CD4-positive, alpha-beta memory T cell (primary cell): Measurements from ENCODE around the gene RTP2. TPM values are rescaled to one million over a fixed set of nuclear protein-coding genes. Genes with fewer than 3 reads are reported as not detected.

Experiments
- CTCF ChIA-PET: fragments of 350-600 bp; sonication (Branson Sonifier 250); formaldehyde crosslinking; loops from one replicate; lab custom pipeline; 2021; ENCODE audit warnings: inconsistent platforms; ENCODE audit not compliant: partially characterized antibody; lab: Charles Lee
- POLR2A ChIA-PET: fragments of 350-600 bp; sonication (Branson Sonifier 250); formaldehyde crosslinking; loops from one replicate; lab custom pipeline; 2021; ENCODE audit not compliant: partially characterized antibody; lab: Charles Lee
- DNase-seq, 5 donors: peaks; one replicate each; pipeline versions ENCODE4 v3.0.0 to v3.0.0-alpha.2; 2020 to 2022; ENCODE audit warnings: mixed read lengths in 1 of 5
- H3K27ac ChIP-seq: one replicate; pipeline ENCODE4 v1.7.0; 2013; ENCODE audit warnings: low read depth, low read length
- H3K27me3 ChIP-seq: 2 replicates; pipeline ENCODE4 v1.7.0; 2013; ENCODE audit warnings: mild to moderate bottlenecking, low read length, moderate library complexity; ENCODE audit not compliant: insufficient read depth
- H3K36me3 ChIP-seq: 2 replicates; pipeline ENCODE4 v1.7.0; 2013; ENCODE audit warnings: mild to moderate bottlenecking, low read length, moderate library complexity; ENCODE audit not compliant: insufficient read depth
- H3K4me1 ChIP-seq: 2 replicates; pipeline ENCODE4 v1.7.0; 2013; ENCODE audit warnings: mild to moderate bottlenecking, low read length, moderate library complexity; ENCODE audit not compliant: insufficient read depth
- H3K4me3 ChIP-seq, 2 donors: one replicate each; pipeline ENCODE4 v1.7.0; 2013; ENCODE audit warnings: low read length in 2 of 2, mild to moderate bottlenecking in 1 of 2
- H3K9me3 ChIP-seq, 2 donors: one replicate each; pipeline ENCODE4 v1.7.0; 2013; ENCODE audit warnings: low read length in 2 of 2, control low read depth in 1 of 2; ENCODE audit not compliant: control insufficient read depth in 1 of 2
- H3K27ac Mint-ChIP-seq, 7 donors: one replicate each; pipeline ENCODE4 v1.8.0; 2020 to 2021; ENCODE audit warnings: mixed read lengths in 7 of 7, mild to moderate bottlenecking in 6 of 7, inconsistent platforms in 3 of 7, moderate library complexity in 3 of 7
- H3K27me3 Mint-ChIP-seq, 2 donors: one replicate each; pipeline ENCODE4 v1.8.0; 2020 to 2021; ENCODE audit warnings: mixed read lengths in 2 of 2
- H3K36me3 Mint-ChIP-seq, 2 donors: one replicate each; pipeline ENCODE4 v1.8.0; 2020 to 2021; ENCODE audit warnings: mixed read lengths in 2 of 2, inconsistent platforms in 1 of 2, mild to moderate bottlenecking in 1 of 2
- H3K4me1 Mint-ChIP-seq, 4 donors: one replicate each; pipeline ENCODE4 v1.8.0; 2020 to 2021; ENCODE audit warnings: mixed read lengths in 4 of 4, mild to moderate bottlenecking in 1 of 4
- H3K4me3 Mint-ChIP-seq, 8 donors: one replicate each; pipeline ENCODE4 v1.8.0; 2020 to 2021; ENCODE audit warnings: mixed read lengths in 8 of 8, mild to moderate bottlenecking in 7 of 8, moderate library complexity in 6 of 8, inconsistent platforms in 3 of 8
- H3K9me3 Mint-ChIP-seq, 8 donors: one replicate each; pipeline ENCODE4 v1.8.0; 2020 to 2021; ENCODE audit warnings: mixed read lengths in 8 of 8, mild to moderate bottlenecking in 5 of 8, inconsistent platforms in 3 of 8, moderate library complexity in 1 of 8
- intact Hi-C: fragments of 100-400 bp; cut with micrococcal nuclease; formaldehyde crosslinking; loops from one replicate; pipeline ENCODE4 v1.15.1; 2023
- polyA plus RNA-seq, 2 donors: library from polyadenylated mRNA; unstranded; fragments of 300-500 nt; fragmentation: Illumina TruSeq; gene quantifications; one replicate each; pipeline ENCODE4 v1.2.3, GENCODE V29; 2021
- total RNA-seq, 2 experiments: library from RNA; stranded (reverse); gene quantifications; one replicate each; pipeline ENCODE4 v1.2.3, GENCODE V29; 2021

RTP2 gene
- total and polyA plus RNA-seq, 4 experiments from 2014 or later = not detected

GRCh38 chr3:187698499-187699399 is 3.6 kb downstream of the RTP2 start:
- intact Hi-C loops = no loop called here
- Histone ChIP-seq H3K36me3 (no peaks in the 10 kb centered on the region), H3K27me3 (no peaks in the 10 kb centered on the region), H3K4me1 (no peaks in the 10 kb centered on the region), H3K4me3 (no peak overlapping the region), H3K9me3 (no peaks in the 10 kb centered on the region), H3K27ac (no peak overlapping the region)
- POLR2A ChIA-PET = no interaction called here
- Mint-ChIP-seq H3K27ac (no peak overlapping the region), H3K36me3 (no peaks in the 10 kb centered on the region), H3K27me3 (peaks cover 6 to 16% of the 10 kb centered on the region in 2 donors), H3K4me3 (no peak overlapping the region), H3K4me1 (no peaks in the 10 kb centered on the region), H3K9me3 (no peaks in the 10 kb centered on the region)
- CTCF ChIA-PET = interaction anchor here (1.2 kb wide), 1 partner anchor 19 kb away, joined by 3 read pairs; no protein-coding TSS in a partner anchor
- DNase-seq = no peak

- H3K4me3 Mint-ChIP-seq = no peak overlapping the region
- H3K4me1 Mint-ChIP-seq = no peaks in the 10 kb centered on the region
- CTCF ChIA-PET = interaction anchor here (1.1 to 1.5 kb wide), 2 partner anchors 13 to 21 kb away, joined by 3 read pairs; no protein-coding TSS in a partner anchor
- POLR2A ChIA-PET = no interaction called here
- no peak overlapping the region for H3K27ac Mint-ChIP-seq
- no peaks in the 10 kb centered on the region for H3K36me3 Mint-ChIP-seq
- H3K9me3 ChIP-seq = no peaks in the 10 kb centered on the region
- peaks cover 8 to 24% of the 10 kb centered on the region in 2 donors for H3K27me3 Mint-ChIP-seq
- no peaks in the 10 kb centered on the region for H3K4me1 ChIP-seq
- no peaks in the 10 kb centered on the region for H3K36me3 ChIP-seq
- H3K27ac ChIP-seq = no peak overlapping the region
- H3K27me3 ChIP-seq = no peaks in the 10 kb centered on the region
- DNase-seq = no peak
- peaks cover 0 to 2% (median 0%) of the 10 kb centered on the region in 8 donors for H3K9me3 Mint-ChIP-seq
- no peak overlapping the region for H3K4me3 ChIP-seq
- intact Hi-C loops = no loop called here
These were observed 6.3 kb downstream of the RTP2 start for GRCh38 chr3:187696021-187696420.

GRCh38 chr3:187695449-187695848 is 6.9 kb downstream of the RTP2 start:
- peaks cover 8 to 24% of the 10 kb centered on the region in 2 donors for H3K27me3 Mint-ChIP-seq
- H3K36me3 ChIP-seq = no peaks in the 10 kb centered on the region
- intact Hi-C loops = no loop called here

GRCh38 chr3:187694801-187695200 is 7.6 kb downstream of the RTP2 start:
- intact Hi-C loops = no loop called here
- no peak overlapping the region for H3K27ac Mint-ChIP-seq
- H3K36me3 ChIP-seq = no peaks in the 10 kb centered on the region
- H3K27me3 ChIP-seq = no peaks in the 10 kb centered on the region
- CTCF ChIA-PET = interaction anchor here (1.0 to 4.9 kb wide), 3 partner anchors 12 to 22 kb away, joined by 3 to 24 read pairs (median 4); no protein-coding TSS in a partner anchor
- no peaks in the 10 kb centered on the region for H3K9me3 ChIP-seq
- H3K4me1 ChIP-seq = no peaks in the 10 kb centered on the region
- H3K36me3 Mint-ChIP-seq = no peaks in the 10 kb centered on the region
- H3K4me1 Mint-ChIP-seq = no peaks in the 10 kb centered on the region
- no peak overlapping the region for H3K4me3 Mint-ChIP-seq
- peaks cover 0 to 2% (median 0%) of the 10 kb centered on the region in 8 donors for H3K9me3 Mint-ChIP-seq
- H3K27me3 Mint-ChIP-seq = peaks cover 8 to 24% of the 10 kb centered on the region in 2 donors
- POLR2A ChIA-PET = no interaction called here
- no peak overlapping the region for H3K27ac ChIP-seq
- H3K4me3 ChIP-seq = no peak overlapping the region
- DNase-seq = no peak

More at GRCh38 chr3:187695449-187695848, 6.9 kb downstream of the RTP2 start:
- Histone ChIP-seq H3K4me3 (no peak overlapping the region), H3K27me3 (no peaks in the 10 kb centered on the region), H3K9me3 (no peaks in the 10 kb centered on the region), H3K27ac (no peak overlapping the region), H3K4me1 (no peaks in the 10 kb centered on the region)
- Mint-ChIP-seq H3K36me3 (no peaks in the 10 kb centered on the region), H3K4me3 (no peak overlapping the region), H3K9me3 (peaks cover 0 to 2% (median 0%) of the 10 kb centered on the region in 8 donors), H3K4me1 (no peaks in the 10 kb centered on the region), H3K27ac (no peak overlapping the region)
- POLR2A ChIA-PET = no interaction called here
- CTCF ChIA-PET = interaction anchor here (1.1 to 1.5 kb wide), 2 partner anchors 13 to 21 kb away, joined by 3 read pairs; no protein-coding TSS in a partner anchor
- DNase-seq = no peak

GRCh38 chr3:187693431-187693830 is 8.9 kb downstream of the RTP2 start:
- H3K27ac ChIP-seq = no peak overlapping the region
- no peaks in the 10 kb centered on the region for H3K4me1 ChIP-seq
- POLR2A ChIA-PET = no interaction called here
- Mint-ChIP-seq H3K27ac (no peak overlapping the region), H3K4me1 (no peaks in the 10 kb centered on the region), H3K9me3 (peaks cover 0 to 2% (median 0%) of the 10 kb centered on the region in 8 donors), H3K36me3 (no peaks in the 10 kb centered on the region), H3K4me3 (no peak overlapping the region), H3K27me3 (peaks cover 9 to 29% of the 10 kb centered on the region in 2 donors)
- CTCF ChIA-PET = interaction anchor here (1.3 to 4.9 kb wide), 3 partner anchors 9 to 374 kb away, joined by 4 to 24 read pairs (median 4); no protein-coding TSS in a partner anchor
- no peak overlapping the region for H3K4me3 ChIP-seq
- no peak for DNase-seq
- no peaks in the 10 kb centered on the region for H3K36me3 ChIP-seq
- H3K27me3 ChIP-seq = no peaks in the 10 kb centered on the region
- intact Hi-C loops = no loop called here
- H3K9me3 ChIP-seq = no peaks in the 10 kb centered on the region

GRCh38 chr3:187689984-187690383 is 12.4 kb downstream of the RTP2 start:
- ChIA-PET POLR2A (no interaction called here), CTCF (interaction anchor here (4.9 kb wide), 1 partner anchor 9 kb away, joined by 24 read pairs; no protein-coding TSS in a partner anchor)
- no peaks in the 10 kb centered on the region for H3K9me3 ChIP-seq
- no peak for DNase-seq
- H3K4me1 ChIP-seq = no peaks in the 10 kb centered on the region
- H3K4me1 Mint-ChIP-seq = no peaks in the 10 kb centered on the region
- no peak overlapping the region for H3K27ac Mint-ChIP-seq
- H3K36me3 ChIP-seq = no peaks in the 10 kb centered on the region
- H3K36me3 Mint-ChIP-seq = no peaks in the 10 kb centered on the region
- no peak overlapping the region for H3K27ac ChIP-seq
- no peaks in the 10 kb centered on the region for H3K27me3 ChIP-seq
- H3K4me3 Mint-ChIP-seq = no peak overlapping the region
- peaks cover 12 to 27% of the 10 kb centered on the region in 2 donors for H3K27me3 Mint-ChIP-seq
- H3K4me3 ChIP-seq = no peak overlapping the region
- H3K9me3 Mint-ChIP-seq = peaks cover 0 to 17% (median 14%) of the 10 kb centered on the region in 8 donors
- intact Hi-C loops = no loop called here

- Mint-ChIP-seq H3K9me3 (peaks cover 0 to 24% (median 17%) of the 10 kb centered on the region in 8 donors), H3K4me1 (no peaks in the 10 kb centered on the region), H3K27me3 (peaks cover 12 to 19% of the 10 kb centered on the region in 2 donors), H3K27ac (no peak overlapping the region), H3K4me3 (no peak overlapping the region), H3K36me3 (no peaks in the 10 kb centered on the region)
- Histone ChIP-seq H3K4me1 (no peaks in the 10 kb centered on the region), H3K27me3 (no peaks in the 10 kb centered on the region), H3K4me3 (no peak overlapping the region), H3K27ac (no peak overlapping the region), H3K9me3 (no peaks in the 10 kb centered on the region), H3K36me3 (no peaks in the 10 kb centered on the region)
- intact Hi-C loops = no loop called here
- DNase-seq = no peak
- CTCF ChIA-PET = interaction anchor here (2.1 to 2.6 kb wide), 2 partner anchors 10 to 368 kb away, joined by 7 to 14 read pairs; no protein-coding TSS in a partner anchor
- POLR2A ChIA-PET = no interaction called here
These were observed 15.6 kb downstream of the RTP2 start for GRCh38 chr3:187686621-187687273.
